Dendritic cell treated with granulocyte-macrophage colony-stimulating factor and Interleukin-4, amounts not matched to agents 40 ng/mL and 50 ng/mL, for 4 days (primary cell): ENCODE data around the gene FIBCD1.

ENCODE experiments used
- H3K27ac Mint-ChIP-seq: one replicate; pipeline ENCODE4 v1.8.0; 2022; ENCODE audit warnings: mild to moderate bottlenecking, mixed read lengths
- H3K27me3 Mint-ChIP-seq: one replicate; pipeline ENCODE4 v1.8.0; 2022; ENCODE audit warnings: mild to moderate bottlenecking, mixed read lengths
- H3K36me3 Mint-ChIP-seq: one replicate; pipeline ENCODE4 v1.8.0; 2022; ENCODE audit warnings: low read depth, mixed read lengths
- H3K4me1 Mint-ChIP-seq: one replicate; pipeline ENCODE4 v1.8.0; 2022; ENCODE audit warnings: low read depth, mixed read lengths
- H3K4me3 Mint-ChIP-seq: one replicate; pipeline ENCODE4 v1.8.0; 2022; ENCODE audit warnings: mild to moderate bottlenecking, moderate library complexity, mixed read lengths
- H3K9me3 Mint-ChIP-seq: one replicate; pipeline ENCODE4 v1.8.0; 2022; ENCODE audit warnings: mixed read lengths
- intact Hi-C: fragments of 100-400 bp; cut with micrococcal nuclease; formaldehyde crosslinking; loops from one replicate; pipeline ENCODE4 v1.15.0; 2022

FIBCD1 gene

DNA sequence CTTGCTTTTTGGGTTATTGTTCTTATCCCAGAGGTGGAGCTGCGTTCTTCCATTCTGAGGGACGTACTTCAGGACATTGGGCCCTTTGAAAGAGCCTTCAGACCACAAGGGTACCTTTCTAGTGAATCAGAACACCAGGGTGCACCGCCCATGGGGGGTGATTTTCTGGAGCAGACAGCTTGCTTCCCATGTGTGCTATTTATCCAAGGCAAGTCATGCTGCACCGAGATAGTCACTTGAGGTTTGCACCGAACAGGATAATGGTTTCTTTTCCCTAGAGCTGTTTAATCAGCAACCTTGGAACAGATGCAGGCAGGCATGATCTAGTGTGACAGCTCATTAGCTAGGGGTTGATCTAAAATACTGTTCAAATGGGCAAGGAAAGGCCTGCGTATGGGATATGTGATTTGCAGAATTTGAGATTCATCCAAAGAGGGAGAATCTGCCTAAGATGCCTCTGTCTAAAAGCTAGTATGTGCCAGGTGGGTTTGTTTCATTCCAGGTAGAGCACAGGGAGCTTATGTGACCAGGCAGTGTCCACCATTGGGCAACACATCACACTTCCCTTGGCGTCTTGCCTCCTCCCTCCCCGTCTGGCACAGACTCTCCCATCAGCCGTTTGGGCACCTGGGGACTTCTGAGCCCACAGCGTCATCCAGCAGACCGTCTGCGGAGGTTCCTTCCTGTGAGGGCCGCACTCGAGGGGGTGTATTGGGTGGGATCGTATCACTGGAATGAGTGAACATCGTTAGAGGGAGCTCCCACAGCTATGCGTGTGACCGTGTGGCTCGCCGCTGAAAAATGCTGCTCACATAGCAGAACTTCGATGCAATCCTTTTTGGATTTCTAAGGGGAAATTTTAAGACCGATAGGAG, 80.9 kb downstream of the FIBCD1 start:
- Mint-ChIP-seq H3K36me3 (peaks cover 84% of the 10 kb centered on the region), H3K4me1 (no peaks in the 10 kb centered on the region), H3K9me3 (no peaks in the 10 kb centered on the region), H3K27me3 (no peaks in the 10 kb centered on the region), H3K4me3 (no peak overlapping the region), H3K27ac (no peak overlapping the region)
- intact Hi-C loops, result no loop called here

- Mint-ChIP-seq H3K4me1 (no peaks in the 10 kb centered on the region), H3K36me3 (peaks cover 73% of the 10 kb centered on the region), H3K27me3 (no peaks in the 10 kb centered on the region), H3K4me3 (no peak overlapping the region), H3K9me3 (no peaks in the 10 kb centered on the region), H3K27ac (no peak overlapping the region)
- intact Hi-C loops, result no loop called here
Measured at GRCh38 chr9:130856474-130856873, 82.6 kb downstream of the FIBCD1 start.

DNA sequence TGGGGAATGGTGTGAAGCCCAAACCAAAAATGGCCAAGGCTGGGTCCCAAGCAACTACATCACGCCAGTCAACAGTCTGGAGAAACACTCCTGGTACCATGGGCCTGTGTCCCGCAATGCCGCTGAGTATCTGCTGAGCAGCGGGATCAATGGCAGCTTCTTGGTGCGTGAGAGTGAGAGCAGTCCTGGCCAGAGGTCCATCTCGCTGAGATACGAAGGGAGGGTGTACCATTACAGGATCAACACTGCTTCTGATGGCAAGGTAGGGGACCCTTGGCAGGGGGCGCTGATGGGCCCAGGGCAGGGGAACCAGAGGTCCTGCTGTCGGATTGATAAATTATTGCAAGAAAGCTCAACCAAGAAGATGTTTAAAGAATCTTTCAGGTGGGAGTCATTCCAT, 84.2 kb downstream of the FIBCD1 start:
- Mint-ChIP-seq H3K27ac (no peak overlapping the region), H3K9me3 (no peaks in the 10 kb centered on the region), H3K4me1 (no peaks in the 10 kb centered on the region), H3K27me3 (no peaks in the 10 kb centered on the region), H3K36me3 (peaks cover 61% of the 10 kb centered on the region), H3K4me3 (no peak overlapping the region)
- intact Hi-C loops, result no loop called here

DNA sequence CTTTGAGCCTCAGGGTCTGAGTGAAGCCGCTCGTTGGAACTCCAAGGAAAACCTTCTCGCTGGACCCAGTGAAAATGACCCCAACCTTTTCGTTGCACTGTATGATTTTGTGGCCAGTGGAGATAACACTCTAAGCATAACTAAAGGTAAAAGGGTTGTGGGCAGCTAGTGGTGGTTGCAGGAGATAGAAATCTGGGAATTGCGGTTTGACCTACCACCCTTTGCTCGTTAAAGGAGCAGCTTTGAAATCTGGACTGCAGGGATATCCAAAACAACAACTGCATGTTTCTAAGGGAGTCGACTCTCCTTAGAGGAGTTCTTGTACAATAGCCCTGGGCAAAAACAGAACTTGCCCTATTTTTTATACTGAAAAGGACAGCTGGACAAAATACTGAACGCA, 85.0 kb downstream of the FIBCD1 start:
- H3K4me1 Mint-ChIP-seq, result no peaks in the 10 kb centered on the region
- no peaks in the 10 kb centered on the region for H3K9me3 Mint-ChIP-seq
- H3K27me3 Mint-ChIP-seq, result no peaks in the 10 kb centered on the region
- intact Hi-C loops, result no loop called here
- no peak overlapping the region for H3K4me3 Mint-ChIP-seq
- no peak overlapping the region for H3K27ac Mint-ChIP-seq
- peaks cover 53% of the 10 kb centered on the region for H3K36me3 Mint-ChIP-seq

DNA sequence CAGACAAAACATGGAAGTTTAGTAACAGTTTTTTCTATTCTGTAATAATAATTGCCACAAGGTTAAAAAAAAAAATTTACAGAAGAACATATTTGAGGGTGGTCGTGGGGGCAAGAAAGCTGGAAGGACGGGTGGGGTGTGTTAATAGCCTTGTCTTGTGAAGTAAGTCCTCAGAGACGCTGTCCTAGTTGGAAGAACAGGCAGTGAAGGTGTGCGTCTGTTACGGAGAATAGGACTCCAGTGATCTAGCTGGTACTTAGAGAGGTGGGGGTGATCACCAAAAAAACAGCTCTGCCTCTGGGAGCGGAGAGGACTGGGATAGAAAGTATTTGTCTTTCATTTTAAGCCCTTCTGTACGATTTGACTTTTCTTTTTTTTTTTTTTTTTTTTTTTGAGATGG, 86.2 kb downstream of the FIBCD1 start:
- intact Hi-C loops, result no loop called here
- Mint-ChIP-seq H3K9me3 (no peaks in the 10 kb centered on the region), H3K4me3 (no peak overlapping the region), H3K36me3 (peaks cover 40% of the 10 kb centered on the region), H3K27ac (no peak overlapping the region), H3K27me3 (no peaks in the 10 kb centered on the region), H3K4me1 (peaks cover 2% of the 10 kb centered on the region)
